Neural cell (in vitro differentiated cells): ENCODE results near the gene TSACC. TPM values are rescaled to one million over a fixed set of nuclear protein-coding genes. Genes with fewer than 3 reads are reported as not detected.

Experiments
- H2AFZ ChIP-seq: fragments of 200-600, 300-800 bp; sonication (generic), shearing (Covaris generic); 2 replicates; pipeline ENCODE4 v1.6.0; 2014; ENCODE audit warnings: low read depth, mild to moderate bottlenecking, antibody characterized with exemption, low read length, moderate library complexity
- H3F3A ChIP-seq: fragments of 200-600 bp; shearing (Covaris generic); 2 replicates; pipeline ENCODE4 v1.6.1; 2016; ENCODE audit warnings: mild to moderate bottlenecking, moderate library complexity, mixed read lengths, antibody characterized with exemption, low read length; ENCODE audit not compliant: insufficient read depth, poor library complexity, severe bottlenecking
- H3K27ac ChIP-seq: fragments of 200-600, 300-800 bp; sonication (generic), shearing (Covaris generic); 2 replicates; pipeline ENCODE4 v1.5.1; 2014; ENCODE audit warnings: mild to moderate bottlenecking, low read length, moderate library complexity
- H3K27me3 ChIP-seq: fragments of 300-800, 200-600 bp; sonication (generic), shearing (Covaris generic); 2 replicates; pipeline ENCODE4 v1.6.0; 2014; ENCODE audit warnings: mild to moderate bottlenecking, low read depth, low read length, moderate library complexity; ENCODE audit not compliant: insufficient read depth
- H3K36me3 ChIP-seq: fragments of 300-800, 200-600 bp; sonication (generic), shearing (Covaris generic); 2 replicates; pipeline ENCODE4 v1.5.1; 2014; ENCODE audit warnings: mild to moderate bottlenecking, antibody characterized with exemption, low read length, moderate library complexity; ENCODE audit not compliant: insufficient read depth
- H3K4me2 ChIP-seq: fragments of 300-800, 200-600 bp; sonication (generic), shearing (Covaris generic); 2 replicates; pipeline ENCODE4 v1.6.0; 2014; ENCODE audit warnings: mild to moderate bottlenecking, low read length
- H3K4me3 ChIP-seq: fragments of 300-800, 200-600 bp; sonication (generic), shearing (Covaris generic); 2 replicates; pipeline ENCODE4 v1.5.1; 2014; ENCODE audit warnings: mild to moderate bottlenecking, low read length, moderate library complexity
- H3K79me2 ChIP-seq: fragments of 200-600 bp; shearing (Covaris generic); replicated peaks from 2 replicates; pipeline ENCODE4 v1.6.0; 2014; ENCODE audit warnings: mild to moderate bottlenecking, low read length, moderate library complexity; ENCODE audit not compliant: insufficient read depth
- H3K9ac ChIP-seq: fragments of 300-800, 200-600 bp; sonication (generic), shearing (Covaris generic); 2 replicates; pipeline ENCODE4 v1.6.1; 2016; ENCODE audit warnings: mild to moderate bottlenecking, low read length, mixed read lengths
- H3K9me2 ChIP-seq: fragments of 200-600 bp; shearing (Covaris generic); 2 replicates; pipeline ENCODE4 v1.6.1; 2016; ENCODE audit warnings: mild to moderate bottlenecking, low read length, mixed read lengths; ENCODE audit not compliant: insufficient read depth
- H3K9me3 ChIP-seq: fragments of 200-600, 300-800 bp; sonication (generic), shearing (Covaris generic); 2 replicates; pipeline ENCODE4 v1.6.1; 2016; ENCODE audit warnings: mild to moderate bottlenecking, mixed run types, low read length, moderate library complexity, mixed read lengths
- H4K20me1 ChIP-seq: fragments of 200-600 bp; shearing (Covaris generic); 2 replicates; pipeline ENCODE4 v1.6.1; 2016; ENCODE audit warnings: mild to moderate bottlenecking, mixed run types; ENCODE audit not compliant: insufficient read depth
- CTCF ChIP-seq: fragments of 450-650 bp; IDR thresholded peaks from 2 replicates; pipeline ENCODE4 v1.5.1; 2014; ENCODE audit warnings: antibody characterized with exemption, mild to moderate bottlenecking, moderate library complexity; ENCODE audit not compliant: poor library complexity, severe bottlenecking
- EP300 ChIP-seq: fragments of 450-650 bp; conservative IDR thresholded peaks from 2 replicates; pipeline ENCODE4 v1.6.1; 2014; ENCODE audit warnings: antibody characterized with exemption, mild to moderate bottlenecking, moderate library complexity; ENCODE audit not compliant: poor library complexity, severe bottlenecking
- EZH2 ChIP-seq: fragments of 200-600, 300-800 bp; shearing (Covaris generic), sonication (generic); IDR thresholded peaks from 2 replicates; pipeline ENCODE4 v1.6.1; 2014; ENCODE audit warnings: antibody characterized with exemption, low read length, borderline replicate concordance, mild to moderate bottlenecking; ENCODE audit not compliant: insufficient read depth, poor library complexity, severe bottlenecking
- MXI1 ChIP-seq: fragments of 450-650 bp; conservative IDR thresholded peaks from 2 replicates; pipeline ENCODE4 v1.6.1; 2014; ENCODE audit warnings: antibody characterized with exemption, mild to moderate bottlenecking; ENCODE audit not compliant: poor library complexity, severe bottlenecking
- POLR2AphosphoS5 ChIP-seq: IDR thresholded peaks from 2 replicates; pipeline ENCODE4 v1.6.1; 2012
- RAD21 ChIP-seq: fragments of 450-650 bp; conservative IDR thresholded peaks from 2 replicates; pipeline ENCODE4 v1.6.1; 2014; ENCODE audit warnings: antibody characterized with exemption, mild to moderate bottlenecking, moderate library complexity
- REST ChIP-seq: IDR thresholded peaks from 2 replicates; pipeline ENCODE4 v1.6.1; 2012; ENCODE audit warnings: borderline replicate concordance
- SMC3 ChIP-seq: fragments of 450-650 bp; conservative IDR thresholded peaks from 2 replicates; pipeline ENCODE4 v1.6.1; 2014; ENCODE audit warnings: antibody characterized with exemption, mild to moderate bottlenecking, moderate library complexity; ENCODE audit not compliant: poor library complexity
- TAF1 ChIP-seq: IDR thresholded peaks from 2 replicates; pipeline ENCODE4 v1.6.1; 2012; ENCODE audit warnings: low read depth
- polyA plus RNA-seq: library from polyadenylated mRNA; depleted of rRNA; stranded (reverse); fragments of >200 nt; gene quantifications from 2 replicates; pipeline ENCODE4 v1.2.3, GENCODE V29; 2014

TSACC gene
- polyA plus RNA-seq, 1 donor from 2014 or later: not detected

- H3K9me3 ChIP-seq: no peaks in the 10 kb centered on the region
- TF ChIP-seq REST: no peak
- H3K27me3 ChIP-seq: peaks cover 27% of the 10 kb centered on the region
- H3K4me3 ChIP-seq: no peak overlapping the region
- H2AFZ ChIP-seq: no peak overlapping the region
- H3K27ac ChIP-seq: no peak overlapping the region
- no peak overlapping the region for H3K9ac ChIP-seq
- H3K79me2 ChIP-seq: no peaks in the 10 kb centered on the region
- no peaks in the 10 kb centered on the region for H4K20me1 ChIP-seq
- H3K9me2 ChIP-seq: no peaks in the 10 kb centered on the region
- H3K4me2 ChIP-seq: no peak overlapping the region
- no peaks in the 10 kb centered on the region for H3F3A ChIP-seq
- H3K36me3 ChIP-seq: no peaks in the 10 kb centered on the region
These were observed 52.4 kb downstream of the TSACC start for GRCh38 chr1:156390469-156391365.

DNA sequence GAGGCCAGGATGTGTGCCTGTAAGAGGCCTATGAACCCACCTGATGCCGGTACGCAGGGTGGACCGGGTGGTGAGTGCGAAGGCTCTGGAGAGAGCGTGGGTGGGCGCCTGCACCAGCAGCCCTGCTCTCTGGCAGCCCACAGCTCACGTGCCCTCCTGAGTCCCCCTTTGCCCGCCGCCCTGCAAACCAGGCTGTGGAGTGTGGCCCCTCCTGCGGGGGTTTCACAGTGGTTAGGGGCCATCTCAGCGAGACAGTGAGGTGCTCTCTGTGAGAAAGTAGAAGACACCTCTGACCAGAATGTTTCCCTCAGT lies 53.0 kb downstream of the TSACC start:
- H4K20me1 ChIP-seq: no peaks in the 10 kb centered on the region
- no peaks in the 10 kb centered on the region for H3K36me3 ChIP-seq
- H3K27ac ChIP-seq: no peak overlapping the region
- H3K4me2 ChIP-seq: no peak overlapping the region
- H3K9ac ChIP-seq: no peak overlapping the region
- H3K27me3 ChIP-seq: peaks cover 27% of the 10 kb centered on the region
- H3K4me3 ChIP-seq: no peak overlapping the region
- H3K9me3 ChIP-seq: no peaks in the 10 kb centered on the region
- no peaks in the 10 kb centered on the region for H3K9me2 ChIP-seq
- TF ChIP-seq REST (no peak), POLR2AphosphoS5 (no peak), TAF1 (no peak), EZH2 (no peak), MXI1 (no peak), CTCF (no peak), RAD21 (no peak), SMC3 (no peak), EP300 (no peak)
- H3F3A ChIP-seq: no peaks in the 10 kb centered on the region
- H2AFZ ChIP-seq: no peak overlapping the region
- H3K79me2 ChIP-seq: no peaks in the 10 kb centered on the region
